Thoracic aorta (tissue), 2 donors: ENCODE measurements around the gene LDLRAD1. TPM values are rescaled to one million over a fixed set of nuclear protein-coding genes. Genes with fewer than 3 reads are reported as not detected.

Source experiments
- ATAC-seq: fragments of 150-250 bp; one replicate; pipeline ENCODE4 v1.8.0; 2017; ENCODE audit warnings: low read depth; ENCODE audit not compliant: insufficient number of reproducible peaks, low FRiP score
- DNase-seq: peaks from one replicate; pipeline ENCODE4 v3.0.0-alpha.2; 2020; ENCODE audit warnings: low spot score
- H3K27ac ChIP-seq, 2 donors: fragments of 200-600 bp; sonication (generic); 1 replicate in 1 of 2; 2 replicates in 1 of 2; pipeline ENCODE4 v1.5.1; 2016; ENCODE audit warnings: mild to moderate bottlenecking in 2 of 2, moderate library complexity in 2 of 2
- H3K27me3 ChIP-seq: fragments of 200-600 bp; sonication (generic); replicated peaks from 2 replicates; pipeline ENCODE4 v1.6.0; 2016; ENCODE audit warnings: mild to moderate bottlenecking; ENCODE audit not compliant: insufficient read depth
- H3K36me3 ChIP-seq: fragments of 200-600 bp; sonication (generic); one replicate; pipeline ENCODE4 v1.5.1; 2016
- H3K4me1 ChIP-seq, 2 donors: fragments of 200-600 bp; sonication (generic); 1 replicate in 1 of 2; 2 replicates in 1 of 2; pipeline versions ENCODE4 v1.5.1 to v1.6.0; 2016; ENCODE audit warnings: low read depth in 2 of 2, mild to moderate bottlenecking in 1 of 2; ENCODE audit not compliant: control insufficient read depth in 1 of 2
- H3K4me3 ChIP-seq: fragments of 200-600 bp; sonication (generic); 2 replicates; pipeline ENCODE4 v1.5.1; 2016; ENCODE audit warnings: mild to moderate bottlenecking
- H3K9me3 ChIP-seq: fragments of 200-600 bp; sonication (generic); 2 replicates; pipeline ENCODE4 v1.5.1; 2016
- CTCF ChIP-seq: fragments of 200-600 bp; sonication (generic); IDR thresholded peaks from one replicate; pipeline ENCODE4 v1.5.1; 2019; ENCODE audit warnings: antibody characterized with exemption
- total RNA-seq, 2 donors: library from RNA; depleted of rRNA; stranded (reverse); fragments of >200 nt; gene quantifications; one replicate each; pipeline versions ENCODE4 v1.1.0 to v1.2.3, GENCODE V29; 2016

The LDLRAD1 gene
- total RNA-seq = not detected

GRCh38 chr1:54017979-54018378 lies at the start of gene LDLRAD1:
TSS of gene LDLRAD1 (minus strand) at chr1:54018186. CDS start at chr1:54018112, 74 bp downstream.
- H3K27ac ChIP-seq = no peak within 1 kb of the TSS
- H3K4me1 ChIP-seq = no peaks in the 10 kb centered on the region
- ATAC-seq = no peak
- no peak for TF ChIP-seq CTCF
- no peak within 1 kb of the TSS for H3K4me3 ChIP-seq
- H3K36me3 ChIP-seq = no peaks in the 10 kb centered on the region
- no peaks in the 10 kb centered on the region for H3K27me3 ChIP-seq
- H3K9me3 ChIP-seq = no peaks in the 10 kb centered on the region
- DNase-seq = no peak

GRCh38 chr1:54064299-54064698 lies 46.3 kb upstream of the LDLRAD1 start:
- DNase-seq = no peak

GRCh38 chr1:54054438-54054749 lies 36.4 kb upstream of the LDLRAD1 start:
- TF ChIP-seq CTCF = no peak
- Histone ChIP-seq H3K27ac (no peak overlapping the region), H3K4me1 (peaks cover 14 to 20% of the 10 kb centered on the region in 2 donors), H3K9me3 (no peaks in the 10 kb centered on the region), H3K36me3 (no peaks in the 10 kb centered on the region), H3K4me3 (peak overlapping the region; percentile 85), H3K27me3 (no peaks in the 10 kb centered on the region)
- ATAC-seq = no peak
- no peak for DNase-seq

More at GRCh38 chr1:54064299-54064698, 46.3 kb upstream of the LDLRAD1 start:
- Histone ChIP-seq H3K27me3 (no peaks in the 10 kb centered on the region), H3K9me3 (no peaks in the 10 kb centered on the region), H3K4me1 (no peaks in the 10 kb centered on the region), H3K4me3 (no peak overlapping the region), H3K27ac (no peak overlapping the region), H3K36me3 (no peaks in the 10 kb centered on the region)
- TF ChIP-seq CTCF = no peak
- no peak for ATAC-seq

GRCh38 chr1:54053745-54054437 lies 35.9 kb upstream of the LDLRAD1 start:
- peaks cover 17 to 25% of the 10 kb centered on the region in 2 donors for H3K4me1 ChIP-seq
- TF ChIP-seq CTCF = no peak
- peak overlapping the region; percentile 96 to 97 for H3K27ac ChIP-seq
- H3K36me3 ChIP-seq = no peaks in the 10 kb centered on the region
- ATAC-seq (peak; percentile 16), DNase-seq (no peak)
- H3K27me3 ChIP-seq = no peaks in the 10 kb centered on the region
- H3K9me3 ChIP-seq = no peaks in the 10 kb centered on the region
- H3K4me3 ChIP-seq = peak overlapping the region; percentile 85

GRCh38 chr1:54052934-54053744 lies 35.2 kb upstream of the LDLRAD1 start, which contains the start of the genes TCEANC2 and TMEM59:
TSS of gene TCEANC2 (plus strand) at chr1:54053608. CDS start at chr1:54054423, 815 bp downstream.
TSS of gene TMEM59 (minus strand) at chr1:54053204. CDS start at chr1:54053188, 16 bp downstream.
- Histone ChIP-seq H3K27ac (peak within 1 kb of the TSS; percentile 96 to 97), H3K36me3 (no peaks in the 10 kb centered on the region), H3K4me3 (peak within 1 kb of the TSS; percentile 85), H3K4me1 (peaks cover 20 to 33% of the 10 kb centered on the region in 2 donors), H3K9me3 (no peaks in the 10 kb centered on the region), H3K27me3 (no peaks in the 10 kb centered on the region)
- no peak for TF ChIP-seq CTCF
- peak; percentile 95 for DNase-seq
- peak; percentile 82 for ATAC-seq
